ENCODE measurements around the gene COG5. TPM values are rescaled to one million over a fixed set of nuclear protein-coding genes. Genes with fewer than 3 reads are reported as not detected.

Gene COG5
- total RNA-seq, 1 experiment from 2014 or later: 72.6 TPM

GRCh38 chr7:107463139-107464078, 100.3 kb downstream of the COG5 start:
- DNase-seq (ENCODE audit: low read depth): peak; percentile 78

DNA sequence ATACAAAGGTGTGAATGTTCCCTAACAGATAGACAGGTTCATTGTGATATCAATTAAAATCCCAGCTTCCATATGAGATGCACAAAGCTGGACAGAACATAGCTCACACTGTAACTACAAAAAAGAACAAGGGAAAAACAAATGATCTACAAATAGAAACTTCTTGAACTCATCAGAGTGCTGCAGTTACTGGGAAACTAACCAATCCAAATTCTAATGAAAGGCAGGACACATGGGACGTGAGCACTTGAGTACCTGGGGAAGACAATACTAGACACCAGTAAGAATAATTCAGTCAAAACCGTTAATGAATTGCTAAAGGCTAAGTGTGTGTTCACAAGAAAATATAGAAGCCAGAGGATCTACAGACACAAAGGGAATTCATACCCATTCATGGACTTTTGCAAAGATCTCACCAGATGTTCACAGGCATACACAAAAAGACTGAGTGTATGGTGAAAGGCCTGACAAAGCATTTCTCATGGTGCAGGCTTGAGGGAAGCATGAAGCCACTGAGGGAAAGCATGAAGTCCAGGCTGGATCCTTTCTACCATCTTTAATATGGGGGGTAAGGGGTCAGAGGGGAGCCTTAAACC, 101.7 kb downstream of the COG5 start:
- DNase-seq (ENCODE audit: low read depth): no peak

DNA sequence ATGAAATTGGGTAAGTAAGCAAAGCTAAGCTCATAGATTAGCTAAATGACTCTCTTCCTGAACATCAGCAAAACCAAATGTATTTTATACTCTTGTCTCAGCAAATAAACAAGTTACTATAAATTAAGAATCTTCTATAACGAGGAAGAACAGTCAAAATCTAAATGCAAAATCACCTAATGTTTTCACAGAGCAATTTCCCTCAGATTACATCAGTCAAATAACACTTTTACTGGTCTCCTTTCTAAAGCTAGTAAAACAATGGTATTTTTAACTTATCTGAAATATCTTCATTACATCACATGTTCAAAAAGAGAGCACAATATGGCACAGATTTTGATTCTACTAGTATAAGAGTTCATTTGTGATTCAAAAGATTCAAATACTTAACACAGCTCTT, 110.3 kb downstream of the COG5 start:
- no peak for DNase-seq (ENCODE audit: low read depth)

DNA sequence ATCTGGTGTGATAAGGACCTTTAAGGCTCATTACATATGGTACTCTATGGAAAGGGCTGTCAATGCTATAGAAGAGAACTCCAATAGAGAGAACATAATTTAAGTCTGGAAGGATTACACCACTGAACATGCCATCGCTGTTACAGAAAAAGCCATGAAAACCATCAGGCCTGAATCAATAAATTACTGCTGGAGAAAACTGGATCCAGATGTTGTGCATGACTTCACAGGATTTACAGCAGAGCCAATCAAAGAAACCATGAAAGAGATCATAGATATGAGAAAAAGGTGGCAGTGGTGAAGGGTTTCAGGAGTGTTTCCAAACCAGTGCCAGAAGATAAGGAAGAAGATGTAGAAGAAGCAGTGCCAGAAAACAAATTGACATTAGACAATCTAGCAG, 112.8 kb downstream of the COG5 start:
- no peak for DNase-seq (ENCODE audit: low read depth)

- DNase-seq (ENCODE audit: low read depth): peak; percentile 39
Measured at GRCh38 chr7:107446988-107447387, 116.7 kb downstream of the COG5 start.

- DNase-seq (ENCODE audit: low read depth): peak; percentile 56
Measured at GRCh38 chr7:107446531-107446930, 117.2 kb downstream of the COG5 start.

DNA sequence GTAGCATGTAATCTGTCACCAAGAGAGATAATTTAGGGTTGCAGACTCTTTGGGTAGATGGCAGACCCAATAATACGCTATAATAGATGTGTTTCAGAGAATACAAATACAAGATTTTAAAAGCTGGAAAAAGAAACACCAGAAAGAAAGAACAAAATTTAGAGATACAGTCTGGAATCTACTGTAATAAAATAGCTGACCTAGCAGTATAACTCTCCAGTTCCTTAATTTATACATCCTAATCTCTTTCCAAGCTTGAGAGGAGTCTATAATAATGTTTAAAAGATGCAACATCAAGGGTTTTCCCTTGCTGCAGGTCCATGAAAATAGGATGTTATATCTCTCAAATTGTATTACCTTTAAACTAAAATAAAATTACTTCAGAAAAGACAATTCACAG, 121.0 kb downstream of the COG5 start:
- DNase-seq (ENCODE audit: low read depth): no peak

DNA sequence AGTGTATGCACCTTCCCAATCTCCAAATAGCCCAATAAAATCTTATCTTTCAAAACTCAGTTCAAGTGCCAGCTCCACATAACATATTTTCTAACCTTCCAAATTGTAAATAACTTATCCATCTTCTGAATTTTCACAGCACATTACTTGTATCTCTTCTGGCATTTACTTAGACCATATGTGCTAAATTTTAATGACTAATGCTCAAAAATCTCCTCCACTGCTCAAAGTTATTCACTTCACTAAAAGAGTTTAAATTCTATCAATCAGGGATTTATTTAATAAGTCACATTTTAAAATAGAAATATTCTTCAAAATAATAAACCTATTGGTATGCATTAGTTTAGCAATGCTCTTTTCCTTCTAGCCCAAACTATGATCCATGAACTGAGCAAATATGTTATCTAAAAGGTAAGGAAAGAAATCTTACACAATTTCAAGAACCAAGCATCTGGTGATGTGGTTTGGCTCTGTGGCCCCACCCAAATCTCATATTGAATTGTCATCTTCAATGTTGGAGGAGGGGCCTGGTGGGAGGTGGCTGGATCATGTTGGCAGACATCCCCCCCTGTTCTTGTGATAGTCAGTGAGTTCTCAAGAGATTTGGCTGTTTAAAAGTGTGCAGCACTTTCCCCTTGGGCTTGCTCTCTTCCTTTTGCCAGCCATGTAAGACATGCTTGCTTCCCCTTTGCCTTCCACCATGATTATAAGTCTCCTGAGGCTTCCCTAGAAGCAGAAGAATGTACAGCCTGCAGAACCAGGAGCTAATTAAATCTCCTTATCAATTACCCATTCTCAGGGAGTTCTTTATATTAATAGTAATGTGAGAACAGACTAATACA, 121.9 kb downstream of the COG5 start:
- no peak for DNase-seq (ENCODE audit: low read depth)

DNA sequence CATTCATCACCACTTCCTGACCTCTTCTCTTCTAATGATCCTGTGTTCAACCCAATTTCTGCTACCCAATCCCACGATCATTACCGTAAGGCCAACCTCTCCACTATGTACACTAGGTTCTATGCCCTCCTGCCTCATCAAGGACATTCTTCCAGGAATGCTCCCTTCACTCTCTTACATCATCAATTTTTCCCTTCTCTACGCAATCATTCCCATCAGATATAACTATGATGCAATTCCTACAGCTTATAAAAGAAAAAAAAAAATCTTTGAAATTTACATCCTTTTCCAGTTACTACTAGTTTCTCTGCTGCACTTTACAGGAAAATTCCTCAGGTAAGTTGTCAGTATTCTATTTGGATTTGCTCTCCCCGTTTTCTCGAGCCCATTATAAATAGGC, 124.7 kb downstream of the COG5 start:
- no peak for DNase-seq (ENCODE audit: low read depth)

GRCh38 chr7:107435749-107436148, 128.0 kb downstream of the COG5 start:
- no peak for DNase-seq (ENCODE audit: low read depth)

GRCh38 chr7:107432261-107432660, 131.5 kb downstream of the COG5 start:
- no peak for DNase-seq (ENCODE audit: low read depth)

DNA sequence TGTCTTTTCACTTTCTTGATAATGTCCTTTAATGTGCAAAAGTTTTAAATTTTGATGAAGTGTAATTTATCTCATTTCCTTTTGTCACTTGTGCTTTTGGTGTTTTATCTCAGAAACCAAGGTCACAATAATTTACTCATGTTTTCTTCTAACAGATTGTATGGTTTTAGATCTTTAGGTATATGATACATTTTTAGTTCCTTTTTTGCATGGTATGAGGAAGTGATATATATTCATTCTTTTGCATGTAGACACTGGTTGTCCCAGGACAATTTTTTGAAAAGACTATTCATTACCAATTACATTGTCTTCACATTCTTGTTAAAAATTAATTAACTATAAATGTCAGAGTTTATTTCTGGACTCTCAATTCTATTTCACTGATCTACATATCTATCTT, 133.7 kb downstream of the COG5 start:
- DNase-seq (ENCODE audit: low read depth): no peak

GRCh38 chr7:107428642-107429041, 135.1 kb downstream of the COG5 start:
- no peak for DNase-seq (ENCODE audit: low read depth)

DNA sequence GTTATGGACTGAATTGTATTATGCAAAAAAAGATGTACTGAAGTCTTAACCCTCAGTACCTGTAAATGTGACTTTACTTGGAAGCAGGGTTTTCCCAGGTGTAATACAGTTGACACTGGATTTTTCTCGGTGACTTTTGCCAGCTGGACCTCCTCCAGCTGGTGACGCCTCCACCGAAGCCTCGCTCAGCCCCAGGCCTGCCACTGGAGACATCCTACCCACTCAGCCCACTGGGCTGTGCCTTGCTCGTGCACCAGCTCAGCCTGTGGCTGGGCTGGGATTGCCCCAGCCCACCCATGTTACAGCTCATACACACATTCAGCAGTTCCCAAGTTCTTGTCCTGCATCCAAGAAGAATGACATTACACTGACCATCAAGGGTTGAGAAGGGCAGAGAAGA, 136.3 kb downstream of the COG5 start:
- DNase-seq (ENCODE audit: low read depth): no peak

GRCh38 chr7:107414198-107414597, 149.5 kb downstream of the COG5 start:
- no peak for DNase-seq (ENCODE audit: low read depth)

GRCh38 chr7:107408349-107408748, 155.4 kb downstream of the COG5 start:
- DNase-seq (ENCODE audit: low read depth): no peak

- no peak for DNase-seq (ENCODE audit: low read depth)
Measured at GRCh38 chr7:107405559-107405958, 158.2 kb downstream of the COG5 start.

GRCh38 chr7:107404740-107405537, 158.8 kb downstream of the COG5 start:
- DNase-seq (ENCODE audit: low read depth): no peak

GRCh38 chr7:107398161-107398560, 165.6 kb downstream of the COG5 start:
- DNase-seq (ENCODE audit: low read depth): no peak

DNA sequence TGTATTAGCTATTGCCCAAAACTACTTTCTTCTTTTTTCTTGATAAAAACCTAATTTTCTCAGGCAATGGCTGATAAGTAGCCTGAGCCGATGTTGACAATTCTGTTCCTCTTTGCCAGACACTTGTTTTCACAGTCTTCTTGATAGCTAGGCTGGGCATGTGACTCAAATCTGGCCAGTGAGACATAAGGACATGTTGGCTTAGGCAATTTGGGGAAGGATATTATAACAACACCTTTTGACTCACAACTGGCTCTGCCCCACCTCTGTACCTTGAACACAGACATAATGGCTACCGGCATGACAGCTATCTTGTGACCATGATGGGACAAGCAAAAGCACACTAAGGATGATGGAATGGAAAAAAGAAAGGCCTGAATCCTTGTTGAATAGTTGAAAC, 166.7 kb downstream of the COG5 start:
- no peak for DNase-seq (ENCODE audit: low read depth)

- DNase-seq (ENCODE audit: low read depth): no peak
Measured at GRCh38 chr7:107396081-107396480, 167.6 kb downstream of the COG5 start.

DNA sequence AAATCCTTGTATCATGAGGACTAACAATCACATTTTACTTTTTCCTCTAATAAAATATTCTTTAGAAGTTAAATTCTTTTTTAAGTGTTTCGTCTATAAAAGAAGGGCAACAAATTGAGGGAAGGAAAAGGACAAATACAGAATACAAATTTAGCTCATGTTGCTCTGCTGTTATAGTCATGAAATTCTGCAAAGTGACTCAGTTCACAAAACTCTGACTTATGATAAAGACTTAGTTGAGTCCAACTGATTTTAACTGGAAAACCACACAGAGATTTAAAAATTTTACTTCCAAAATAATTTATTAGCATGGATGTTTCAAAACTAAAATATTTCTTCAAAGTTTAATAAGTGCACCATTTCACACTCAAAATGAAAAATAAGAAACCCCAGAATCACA, 168.9 kb downstream of the COG5 start:
- no peak for DNase-seq (ENCODE audit: low read depth)

Data from Daoy (cell line).